Fibroblast of upper back skin (primary cell): ENCODE data around the gene C3orf52.
A peak's percentile ranks its signal among the peaks of the same experiment; 100 is the strongest.

ENCODE experiments used
- DNase-seq: peaks from one replicate; pipeline ENCODE4 v3.0.0-alpha.2; 2013

The C3orf52 gene

GRCh38 chr3:112086875-112087524 lies 811 bp downstream of the C3orf52 start:
- DNase-seq = peak; percentile 55

- DNase-seq = no peak
Measured at GRCh38 chr3:112087746-112088145, 1.6 kb downstream of the C3orf52 start.

DNA sequence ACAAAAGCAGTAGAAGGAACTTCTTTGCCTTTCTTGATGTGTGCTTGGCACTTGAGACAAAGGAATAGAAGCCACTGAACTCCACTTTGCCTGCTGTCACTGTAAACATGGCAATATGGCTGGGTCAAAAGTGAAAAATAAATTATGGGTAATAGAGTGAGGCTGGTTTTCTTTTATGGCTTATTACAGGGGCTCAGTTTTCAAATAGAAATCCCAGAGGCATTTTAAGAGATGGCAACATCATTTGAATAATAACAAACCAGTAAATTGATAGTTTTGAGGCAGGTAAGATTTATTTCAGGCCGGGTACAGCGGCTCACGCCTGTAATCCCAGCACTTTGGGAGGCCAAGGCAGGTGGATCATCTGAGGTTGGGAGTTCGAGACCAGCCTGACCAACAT lies 2.8 kb downstream of the C3orf52 start:
- no peak for DNase-seq

GRCh38 chr3:112089956-112090886 lies 4.0 kb downstream of the C3orf52 start:
- DNase-seq = no peak

DNA sequence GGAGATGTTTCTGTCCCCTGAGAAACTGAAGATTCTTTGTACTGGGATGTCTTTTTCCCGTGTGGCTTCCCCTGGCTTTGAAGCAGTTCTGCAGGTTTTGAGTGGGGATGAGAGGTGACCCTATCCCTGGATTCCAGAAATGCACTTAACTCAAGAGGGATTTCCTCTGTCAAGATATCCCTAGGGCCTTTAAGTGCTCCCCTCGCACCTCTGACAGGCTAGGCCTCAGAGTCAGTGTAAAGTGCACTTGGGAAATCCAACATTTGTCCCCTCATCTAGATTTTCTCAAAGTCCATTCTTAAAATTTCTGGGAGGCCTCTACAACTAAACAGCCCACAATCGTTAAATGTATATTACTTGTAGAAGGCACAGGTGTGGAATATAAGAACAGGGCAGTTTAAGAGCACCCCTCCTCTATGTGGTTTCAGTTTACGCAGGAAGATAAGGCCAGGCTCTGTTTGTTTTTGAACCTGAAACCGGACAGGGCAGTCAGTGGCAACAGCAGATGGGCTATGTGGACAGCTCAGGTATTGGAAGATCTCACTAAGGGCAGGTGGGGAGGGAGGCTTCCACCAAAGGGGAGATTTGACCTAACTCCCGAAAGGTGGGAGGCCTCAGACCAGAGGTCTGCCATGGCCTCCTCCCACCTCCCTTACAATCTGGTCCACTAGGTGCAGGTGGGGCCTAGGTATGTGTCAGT lies 4.8 kb downstream of the C3orf52 start:
- no peak for DNase-seq

GRCh38 chr3:112092496-112093179 lies 6.4 kb downstream of the C3orf52 start:
- DNase-seq = peak; percentile 76

- no peak for DNase-seq
Measured at GRCh38 chr3:112093180-112093522, 7.0 kb downstream of the C3orf52 start.

DNA sequence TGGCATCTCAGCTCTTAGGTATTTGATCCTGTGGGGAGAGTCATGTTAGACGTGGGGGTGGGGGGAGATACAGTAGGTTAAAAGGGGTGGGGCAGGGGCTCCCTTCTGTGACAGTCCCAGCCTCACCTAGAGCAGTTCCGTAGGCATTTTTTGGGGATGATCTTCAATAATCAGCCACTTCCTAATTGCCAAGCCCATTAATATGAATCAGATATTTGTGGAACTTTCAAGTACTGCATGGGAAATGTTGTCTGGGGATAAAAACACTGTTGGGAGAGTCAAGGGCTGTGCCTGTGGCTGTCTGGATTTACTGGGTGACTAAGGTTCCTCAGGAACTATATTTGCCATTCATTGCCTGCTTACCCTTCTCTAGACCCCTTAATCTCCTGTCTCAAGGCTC lies 9.5 kb downstream of the C3orf52 start:
- DNase-seq = no peak

GRCh38 chr3:112096176-112096575 lies 10.0 kb downstream of the C3orf52 start:
- peak; percentile 56 for DNase-seq

GRCh38 chr3:112097378-112097777 lies 11.2 kb downstream of the C3orf52 start:
- DNase-seq = peak; percentile 99

DNA sequence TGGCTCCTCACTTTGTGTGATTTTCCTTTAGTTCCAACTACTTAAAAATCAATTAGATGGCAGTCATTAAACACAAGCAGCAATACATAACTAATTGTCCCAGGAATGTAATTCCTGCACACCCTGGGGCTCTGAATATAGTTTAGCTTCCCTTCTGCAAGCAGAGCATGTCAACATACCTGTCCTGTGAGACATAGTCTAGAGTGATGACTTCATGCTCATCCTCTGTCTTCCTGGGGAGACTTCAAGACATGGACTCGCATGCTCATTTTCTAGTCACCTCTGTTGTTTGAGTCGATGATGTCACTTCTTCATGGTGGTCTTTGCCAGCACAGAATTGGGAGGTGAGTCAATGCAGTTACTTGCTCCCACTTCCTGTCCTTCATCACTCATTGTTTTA lies 15.7 kb downstream of the C3orf52 start:
- peak; percentile 91 for DNase-seq

DNA sequence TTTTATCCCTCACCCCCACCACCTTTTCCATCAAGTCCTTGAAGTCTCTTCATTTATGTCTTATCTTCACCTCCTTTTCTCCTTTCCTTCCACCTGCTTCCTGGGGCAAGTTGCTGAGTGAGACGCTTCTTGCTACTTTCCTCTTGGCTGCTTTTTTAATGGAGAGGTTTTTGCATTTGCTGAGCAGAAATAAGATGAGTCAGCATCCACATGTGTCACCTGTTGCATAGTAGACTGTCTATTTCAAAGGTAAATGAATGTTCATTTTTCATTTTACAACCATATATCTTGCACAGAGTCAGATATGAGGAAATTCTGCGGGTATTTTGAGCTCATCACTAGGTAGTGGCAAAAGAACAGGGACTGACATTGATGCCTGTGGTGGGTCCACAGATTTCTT lies 18.6 kb downstream of the C3orf52 start:
- no peak for DNase-seq

DNA sequence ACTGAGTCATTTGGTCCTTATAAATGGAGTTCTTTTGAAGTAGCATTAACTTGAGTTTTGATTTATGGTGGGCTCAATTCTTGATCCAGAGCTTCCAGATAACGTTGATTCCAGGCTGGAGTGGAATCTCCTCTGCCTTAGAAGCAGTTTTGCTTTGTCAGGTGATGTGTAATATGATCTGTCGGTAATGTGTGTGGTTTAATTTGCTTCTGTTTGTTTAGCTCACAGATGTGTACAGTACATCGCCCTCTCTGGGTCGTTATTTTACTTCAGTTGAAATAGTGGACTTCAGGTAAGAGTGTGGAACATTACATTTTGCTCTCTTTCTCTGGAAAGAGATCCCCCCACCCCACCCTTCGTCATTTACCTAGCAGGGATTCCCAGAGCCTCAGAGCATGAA lies 23.1 kb downstream of the C3orf52 start:
- no peak for DNase-seq

DNA sequence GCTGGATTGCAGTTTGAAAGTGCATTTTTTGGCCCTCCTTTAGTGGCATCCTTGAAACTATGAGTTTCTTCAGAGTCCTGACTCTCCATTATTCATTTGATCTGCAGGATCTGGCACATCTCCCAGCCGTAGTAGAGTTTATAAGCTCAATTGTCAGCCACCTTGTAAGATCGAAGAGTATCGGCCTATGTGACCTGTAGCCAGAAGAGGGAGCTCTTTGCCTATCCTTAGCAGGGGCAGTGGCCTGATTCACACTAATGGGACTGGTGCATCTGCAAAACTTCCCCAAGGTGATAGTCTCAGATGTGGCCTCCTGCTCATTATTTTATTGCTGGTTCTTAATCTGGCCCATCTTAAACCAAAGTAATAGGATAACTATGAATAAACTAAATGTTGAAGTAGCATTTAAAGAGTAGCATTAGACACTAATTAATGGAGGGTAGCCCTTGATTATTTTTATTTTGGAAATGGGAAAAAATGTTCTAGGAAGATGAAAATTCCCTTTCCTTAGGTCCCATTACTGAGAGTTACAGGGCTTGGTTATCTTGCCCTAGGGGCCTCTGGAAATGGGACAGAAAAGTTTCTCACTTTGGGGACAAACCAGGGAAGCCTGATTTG lies 25.7 kb downstream of the C3orf52 start:
- DNase-seq = peak; percentile 64

GRCh38 chr3:112114576-112115160 lies 28.5 kb downstream of the C3orf52 start:
- no peak for DNase-seq

DNA sequence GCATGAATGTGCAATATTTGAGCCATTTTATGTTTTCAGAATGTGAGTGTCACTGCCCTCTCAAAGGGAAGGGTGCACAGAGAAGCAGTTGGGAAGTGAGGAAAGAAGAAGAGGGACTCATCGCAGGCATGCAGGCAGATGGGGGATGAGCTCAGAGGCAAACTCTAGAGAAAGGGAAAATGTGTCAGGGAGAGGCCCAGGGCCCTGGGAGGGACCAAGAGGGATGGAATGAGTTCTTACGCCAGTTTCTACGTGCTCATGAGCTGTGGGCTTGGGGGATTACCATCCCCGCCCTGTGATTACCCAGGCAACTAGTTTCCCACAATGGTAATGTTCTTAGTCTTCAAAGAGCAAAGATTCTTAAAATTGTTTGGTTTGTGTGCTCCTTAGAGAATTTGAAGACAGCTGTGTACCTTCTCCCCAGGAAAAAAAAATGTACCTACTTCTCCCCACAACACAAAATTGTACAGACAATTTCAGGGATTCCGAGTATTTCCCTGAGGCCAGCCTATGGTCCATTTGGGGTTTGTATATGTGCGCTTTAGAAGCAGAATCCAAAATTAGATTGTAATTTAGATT lies 29.1 kb downstream of the C3orf52 start:
- peak; percentile 12 for DNase-seq

DNA sequence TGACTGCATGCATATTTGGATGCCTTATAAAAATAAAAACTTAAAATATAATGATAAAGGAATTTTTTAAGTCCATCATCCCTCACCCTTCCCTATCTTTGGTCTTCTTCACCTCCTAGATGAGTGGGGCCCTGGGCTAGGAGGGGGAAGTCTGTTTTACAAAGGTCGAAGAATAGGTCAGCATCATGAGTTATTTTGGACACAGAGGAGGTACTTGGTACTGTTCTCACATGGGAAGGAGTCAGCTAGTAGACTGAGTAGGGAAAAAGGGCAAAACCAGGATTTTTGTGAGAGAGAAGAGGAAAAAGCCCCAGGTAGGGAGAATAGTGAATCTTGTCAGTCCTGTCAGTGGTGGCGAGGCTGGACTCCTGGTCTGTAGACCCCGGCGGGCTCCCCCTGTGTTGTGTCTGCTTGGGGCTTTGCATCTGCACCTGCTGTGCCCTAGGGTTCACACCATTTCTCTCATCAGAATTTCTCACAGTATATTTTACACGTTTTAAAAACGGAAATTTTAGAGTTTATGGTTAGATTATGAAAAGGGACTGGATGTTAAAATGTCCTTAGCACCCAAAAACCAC lies 29.7 kb downstream of the C3orf52 start:
- no peak for DNase-seq

GRCh38 chr3:112116748-112117186 lies 30.6 kb downstream of the C3orf52 start:
- no peak for DNase-seq

DNA sequence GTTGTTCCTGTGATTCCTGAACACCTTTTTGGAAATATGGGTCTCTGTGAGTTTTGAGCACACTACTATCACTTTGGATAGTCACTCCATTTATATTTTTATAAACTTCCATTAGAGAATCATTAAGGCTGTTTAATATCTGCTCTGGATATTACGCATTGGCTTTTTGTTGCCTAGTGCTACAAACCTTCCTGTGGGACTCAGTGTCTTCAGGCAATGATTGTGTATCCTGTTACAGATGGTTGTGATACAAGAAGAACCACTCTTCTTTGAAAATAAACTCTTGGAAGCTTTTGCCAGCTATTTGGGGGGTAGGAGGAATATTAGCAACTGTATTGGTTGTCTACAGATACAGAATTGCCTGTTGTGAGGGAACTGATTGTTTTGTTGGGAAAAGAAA lies 31.2 kb downstream of the C3orf52 start:
- no peak for DNase-seq

DNA sequence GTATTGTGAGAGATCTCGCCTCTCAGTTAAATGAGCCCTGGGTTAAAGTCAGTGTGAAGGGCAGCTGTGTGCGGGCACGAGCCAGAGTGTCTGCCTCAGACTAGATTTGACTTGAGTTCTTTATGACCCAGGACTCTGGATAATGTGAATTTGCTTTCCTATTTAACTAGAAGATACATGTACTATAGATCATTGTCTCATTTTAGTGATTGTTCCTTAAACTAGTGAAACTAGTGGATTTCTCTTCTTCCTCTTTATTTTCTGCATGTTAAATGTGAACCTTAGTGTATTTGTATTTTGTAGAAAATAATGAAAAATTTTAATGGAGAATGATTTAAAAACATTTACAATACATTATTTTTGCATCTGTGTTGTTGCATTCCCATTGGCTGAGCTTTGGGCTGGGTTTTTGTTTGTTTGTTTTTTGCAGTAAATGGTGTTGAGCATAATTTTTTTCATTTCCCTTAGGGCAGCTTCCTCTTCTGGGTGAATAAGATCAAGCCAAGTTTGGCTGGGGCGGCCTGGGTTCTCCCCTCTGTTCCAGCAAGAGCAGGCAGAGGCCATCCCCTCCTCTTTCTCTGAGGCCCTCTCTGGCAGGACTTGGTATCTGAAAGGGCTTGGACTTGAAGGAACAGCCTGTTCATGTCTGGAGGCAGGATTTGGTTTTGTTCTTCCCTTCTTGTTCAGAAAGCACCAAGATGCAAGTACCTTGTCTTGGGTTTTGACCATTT lies 31.8 kb downstream of the C3orf52 start:
- DNase-seq = no peak
